K562 treated with DMSO at 1 percent for 12 hours (cell line): ENCODE results near the gene CLTCL1. TPM values are rescaled to one million over a fixed set of nuclear protein-coding genes. Genes with fewer than 3 reads are reported as not detected.

Experiments used
- total RNA-seq: library from RNA; unstranded; fragments of 300-600 nt; gene quantifications from 2 replicates; pipeline ENCODE4 v1.2.3, GENCODE V29; 2022; ENCODE audit not compliant: insufficient read depth

Gene CLTCL1
- total RNA-seq, result 14.4 and 25.9 TPM in 2 replicates

GRCh38 chr22:19291580-19292457 is at the start of gene CLTCL1:
Gene CLTCL1, minus strand, starts transcription at chr22:19291719. Its CDS starts 78 bp downstream, at chr22:19291641.

DNA sequence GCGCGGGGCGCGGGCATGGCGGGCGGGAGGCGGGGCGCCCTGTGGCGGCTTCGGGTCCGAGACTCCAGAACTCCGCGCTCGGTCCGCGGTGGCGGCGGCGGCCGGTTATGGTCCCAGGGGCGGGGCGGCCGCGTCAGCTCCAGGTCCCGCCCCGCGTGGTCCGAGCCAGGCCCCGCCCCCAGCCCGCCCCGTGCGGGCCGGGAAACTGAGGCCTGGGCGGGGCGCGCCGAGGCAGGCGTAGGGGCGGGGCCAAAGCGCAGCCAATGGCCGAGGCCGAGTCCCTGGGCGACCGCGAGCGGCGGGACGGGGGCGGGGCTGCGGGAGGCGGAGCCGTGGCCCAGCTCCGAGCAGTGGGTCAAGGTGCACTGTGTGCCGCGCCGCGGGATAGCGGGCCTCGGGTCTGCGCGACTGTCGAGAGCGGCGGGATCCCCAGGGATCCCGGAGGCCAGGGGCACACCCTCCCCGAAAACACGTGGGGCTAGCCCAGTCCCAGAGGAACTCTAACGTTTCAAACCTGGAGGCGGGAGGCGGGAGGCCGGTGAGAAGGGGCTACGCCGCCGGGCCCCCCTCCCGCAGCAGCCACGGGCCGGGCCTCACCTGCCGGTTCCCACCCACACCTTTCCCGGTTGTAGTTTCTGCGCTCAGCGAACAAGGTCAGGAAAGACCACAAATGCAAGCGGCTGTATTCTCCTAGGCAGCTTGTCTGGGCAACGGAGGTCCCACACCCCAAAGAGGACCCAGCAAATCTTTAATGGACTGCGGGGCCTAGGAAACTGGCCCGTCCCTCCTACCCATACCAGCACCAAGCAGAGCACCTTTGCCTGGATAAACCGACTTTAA is 112.6 kb downstream of the CLTCL1 start, which contains the start of gene SLC25A1:
SLC25A1 (minus strand) TSS at position 80 of the 840 bp plus-strand sequence; CDS start at position 17, 63 bp downstream.

GRCh38 chr22:19149991-19150390 is 141.5 kb downstream of the CLTCL1 start, which contains the start of gene GSC2:
Gene GSC2, minus strand, starts transcription at chr22:19150292. Its CDS starts 9 bp downstream, at chr22:19150283.

GRCh38 chr22:19130959-19131684 is 160.4 kb downstream of the CLTCL1 start, which contains the start of gene TSSK2:
Gene TSSK2, plus strand, starts transcription at chr22:19131308. Its CDS starts 92 bp downstream, at chr22:19131400.

Other genes starting within 250 kb of the CLTCL1 start
- 90.0 and 187 TPM in 2 replicates for gene DGCR2, start 169.3 kb downstream of the CLTCL1 start, total RNA-seq
- not detected in 2 replicates for gene TSSK2, start 160.4 kb downstream of the CLTCL1 start, total RNA-seq
- 57.9 and 60.5 TPM in 2 replicates for gene ESS2, start 147.1 kb downstream of the CLTCL1 start, total RNA-seq
- gene GSC2, start 141.4 kb downstream of the CLTCL1 start, total RNA-seq, result not detected in 2 replicates
- 254 and 278 TPM in 2 replicates for gene SLC25A1, start 113.0 kb downstream of the CLTCL1 start, total RNA-seq
- gene HIRA, start 140.0 kb upstream of the CLTCL1 start, total RNA-seq, result 58.4 and 108 TPM in 2 replicates
- gene MRPL40, start 140.8 kb upstream of the CLTCL1 start, total RNA-seq, result 116 and 117 TPM in 2 replicates
- 72.9 and 124 TPM in 2 replicates for gene C22orf39, start 156.0 kb upstream of the CLTCL1 start, total RNA-seq
- 346 and 460 TPM in 2 replicates for gene UFD1, start 187.5 kb upstream of the CLTCL1 start, total RNA-seq
- 222 and 287 TPM in 2 replicates for gene CDC45, start 188.2 kb upstream of the CLTCL1 start, total RNA-seq
- 1.3 TPM in 1 of 2 replicates, not detected in the other for gene CLDN5, start 232.7 kb upstream of the CLTCL1 start, total RNA-seq